ENCODE results near the gene HEPHL1. TPM values are rescaled to one million over a fixed set of nuclear protein-coding genes. Genes with fewer than 3 reads are reported as not detected.

The HEPHL1 gene
- total RNA-seq, 1 experiment from 2014 or later, result not detected

- ChIA-PET POLR2A (no interaction called here), RAD21 (ENCODE audit: low non-redundant PET in 1 of 2, low total read pairs in 2 of 2, uncharacterized antibody in 2 of 2, unreplicated experiment in 2 of 2) (no interaction called here), CTCF (no interaction called here)
- Histone ChIP-seq H3K27ac (ENCODE audit: low read depth, low read length) (no peak overlapping the region), H3K79me2 (ENCODE audit: insufficient read depth, low read length) (no peaks in the 10 kb centered on the region), H3K4me2 (ENCODE audit: low read length) (no peak overlapping the region), H3K4me3 (replicated peaks in 1 of 2; ENCODE audit: low read depth in 1 of 2, low read length in 2 of 2) (no peak overlapping the region), H3K4me1 (ENCODE audit: control insufficient read depth in 1 of 2, insufficient read depth in 2 of 2, low read length in 2 of 2) (no peaks in the 10 kb centered on the region), H3K9me2 (ENCODE audit: insufficient read depth) (no peaks in the 10 kb centered on the region), H4K20me1 (ENCODE audit: insufficient read depth) (no peaks in the 10 kb centered on the region), H2AFZ (ENCODE audit: low read depth, low read length, poor library complexity, severe bottlenecking) (no peak overlapping the region), H3K27me3 (ENCODE audit: insufficient read depth, low read length) (no peaks in the 10 kb centered on the region), H3K9ac (ENCODE audit: low read length) (no peak overlapping the region), H3K9me3 (ENCODE audit: control insufficient read depth in 1 of 2, insufficient read depth in 1 of 2, low read depth in 1 of 2, low read length in 2 of 2) (no peaks in the 10 kb centered on the region), H3K36me3 (ENCODE audit: control insufficient read depth in 1 of 2, insufficient read depth in 2 of 2, low read length in 2 of 2) (no peaks in the 10 kb centered on the region)
- DNase-seq (ENCODE audit: low read depth, low spot score), result no peak
- TF ChIP-seq SRF (IDR thresholded peaks at IDR 0.05; ENCODE audit: low read depth), result no peak
- no peak for TF ChIP-seq EGR1 (IDR thresholded peaks at IDR 0.05; ENCODE audit: low read depth)
- TF ChIP-seq CBX3 (IDR thresholded peaks at IDR 0.05; ENCODE audit: low read depth), result no peak
- no peak for TF ChIP-seq EZH2 (IDR thresholded peaks at IDR 0.05)
- TF ChIP-seq YY1 (IDR thresholded peaks at IDR 0.05; ENCODE audit: extremely low read depth, insufficient replicate concordance, low read depth, low read length), result no peak
- no peak for TF ChIP-seq ZNF274 (IDR thresholded peaks at IDR 0.05; ENCODE audit: low read depth, low read length)
- TF ChIP-seq CTCF (IDR thresholded peaks at IDR 0.05 in 2 of 3, conservative IDR thresholded peaks at IDR 0.05 in 1 of 3; ENCODE audit: borderline replicate concordance in 1 of 3, insufficient read depth in 1 of 3, low read depth in 2 of 3, low read length in 2 of 3), result no peak
- TF ChIP-seq ATF3 (IDR thresholded peaks at IDR 0.05), result no peak
- BruUV-seq (replicated peaks), result no TSS peak
- intact Hi-C loops (cut with micrococcal nuclease), result no loop called here
- ATAC-seq, result no peak
These were observed 99.8 kb downstream of the HEPHL1 start for GRCh38 chr11:94120946-94121345.

Data from HCT116 (cell line).